ENCODE data around the gene COPB2. TPM values are rescaled to one million over a fixed set of nuclear protein-coding genes. Genes with fewer than 3 reads are reported as not detected.

Gene COPB2
- total and polyA plus RNA-seq, 2 of the 4 experiments (the other 2 are of a cell fraction): 179 to 363 TPM

DNA sequence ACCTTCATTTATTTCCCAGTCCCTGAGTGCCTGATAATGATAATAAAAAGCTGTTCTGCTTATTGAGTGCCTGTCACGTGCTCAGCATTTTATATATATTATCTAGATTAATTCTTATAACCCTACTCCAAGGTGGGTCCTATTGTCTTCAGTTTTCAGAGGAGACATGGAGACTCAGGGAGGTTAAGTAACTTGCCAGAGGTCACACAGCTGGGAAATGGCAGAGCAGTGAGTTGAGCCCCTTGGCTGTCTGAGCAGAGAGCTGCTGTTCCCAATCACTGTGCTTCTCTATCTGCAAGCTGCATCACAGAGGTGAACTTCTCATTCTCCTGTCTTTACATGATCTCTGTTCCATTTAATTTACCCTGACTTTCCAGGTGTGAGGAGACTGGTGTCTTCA, 77.9 kb downstream of the COPB2 start:
- H2BK15ac ChIP-seq (ENCODE audit: low read depth, low read length): peak overlapping the region; percentile 99; the same call in 2 of the 3 replicates
- in situ Hi-C loops (cut with MboI; ENCODE audit: low sequenced_read_pairs) (loop anchor here (10.0 kb wide), 1 partner anchor 187 kb away; no protein-coding TSS in a partner anchor), intact Hi-C loops (cut with micrococcal nuclease) (no loop called here), dilution Hi-C loops (cut with HindIII; ENCODE audit: low sequenced_read_pairs, unreplicated experiment) (no loop called here)
- no peaks in the 10 kb centered on the region for H4K20me1 ChIP-seq (ENCODE audit: insufficient read depth, low read length)
- no peak for TF ChIP-seq POLR2A (IDR thresholded peaks at IDR 0.05; ENCODE audit: low read depth, low read length)
- no peak for TF ChIP-seq RFX5 (IDR thresholded peaks at IDR 0.05; ENCODE audit: low read depth, low read length)
- TF ChIP-seq MAFK (IDR thresholded peaks at IDR 0.05; ENCODE audit: low read depth, low read length): no peak
- TF ChIP-seq NFE2L2 (IDR thresholded peaks at IDR 0.05; ENCODE audit: low read depth, low read length): no peak
- TF ChIP-seq, protein P1, sequence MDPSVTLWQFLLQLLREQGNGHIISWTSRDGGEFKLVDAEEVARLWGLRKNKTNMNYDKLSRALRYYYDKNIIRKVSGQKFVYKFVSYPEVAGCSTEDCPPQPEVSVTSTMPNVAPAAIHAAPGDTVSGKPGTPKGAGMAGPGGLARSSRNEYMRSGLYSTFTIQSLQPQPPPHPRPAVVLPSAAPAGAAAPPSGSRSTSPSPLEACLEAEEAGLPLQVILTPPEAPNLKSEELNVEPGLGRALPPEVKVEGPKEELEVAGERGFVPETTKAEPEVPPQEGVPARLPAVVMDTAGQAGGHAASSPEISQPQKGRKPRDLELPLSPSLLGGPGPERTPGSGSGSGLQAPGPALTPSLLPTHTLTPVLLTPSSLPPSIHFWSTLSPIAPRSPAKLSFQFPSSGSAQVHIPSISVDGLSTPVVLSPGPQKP (IDR thresholded peaks at IDR 0.05; ENCODE audit: borderline replicate concordance, low read depth, low read length): no peak
- TF ChIP-seq, protein P2, sequence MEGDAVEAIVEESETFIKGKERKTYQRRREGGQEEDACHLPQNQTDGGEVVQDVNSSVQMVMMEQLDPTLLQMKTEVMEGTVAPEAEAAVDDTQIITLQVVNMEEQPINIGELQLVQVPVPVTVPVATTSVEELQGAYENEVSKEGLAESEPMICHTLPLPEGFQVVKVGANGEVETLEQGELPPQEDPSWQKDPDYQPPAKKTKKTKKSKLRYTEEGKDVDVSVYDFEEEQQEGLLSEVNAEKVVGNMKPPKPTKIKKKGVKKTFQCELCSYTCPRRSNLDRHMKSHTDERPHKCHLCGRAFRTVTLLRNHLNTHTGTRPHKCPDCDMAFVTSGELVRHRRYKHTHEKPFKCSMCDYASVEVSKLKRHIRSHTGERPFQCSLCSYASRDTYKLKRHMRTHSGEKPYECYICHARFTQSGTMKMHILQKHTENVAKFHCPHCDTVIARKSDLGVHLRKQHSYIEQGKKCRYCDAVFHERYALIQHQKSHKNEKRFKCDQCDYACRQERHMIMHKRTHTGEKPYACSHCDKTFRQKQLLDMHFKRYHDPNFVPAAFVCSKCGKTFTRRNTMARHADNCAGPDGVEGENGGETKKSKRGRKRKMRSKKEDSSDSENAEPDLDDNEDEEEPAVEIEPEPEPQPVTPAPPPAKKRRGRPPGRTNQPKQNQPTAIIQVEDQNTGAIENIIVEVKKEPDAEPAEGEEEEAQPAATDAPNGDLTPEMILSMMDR (conservative IDR thresholded peaks at IDR 0.05; ENCODE audit: low read depth, low read length): no peak
- WGBS, 2 experiments (ENCODE audit: extremely low coverage in 2 of 2, insufficient read length in 1 of 2): no CpG with 5 or more reads among the region's 1 CpG
- peak overlapping the region; percentile 58 for H2BK5ac ChIP-seq (ENCODE audit: low read depth, low read length, poor library complexity, severe bottlenecking)
- peak overlapping the region; percentile 96 for H3K4ac ChIP-seq (ENCODE audit: low read depth, low read length)
- H3K56ac ChIP-seq (ENCODE audit: extremely low read depth, insufficient read depth, low read length): no peak overlapping the region
- no TSS peak for BruUV-seq (replicated peaks)
- no peak for DNase-seq
- H2AK9ac ChIP-seq (replicated peaks; ENCODE audit: low read depth, low read length, poor library complexity): no peak overlapping the region
- H2AFZ ChIP-seq (replicated peaks; ENCODE audit: low read length, poor library complexity): no peak overlapping the region
- POLR2A ChIA-PET (ENCODE audit: unreplicated experiment): no interaction called here
- H4K8ac ChIP-seq (ENCODE audit: low read depth in 2 of 2, low read length in 2 of 2): peak overlapping the region in 1 of 2 experiments; percentile 41; a peak in 1 of 4 replicates
- H3K4me3 ChIP-seq (ENCODE audit: insufficient read depth, low read depth, low read length): no peak overlapping the region
- H4K5ac ChIP-seq (ENCODE audit: low read depth, low read length): no peak overlapping the region
- H3K23ac ChIP-seq (ENCODE audit: low read depth, low read length): peak overlapping the region; percentile 56; the same call in 1 of the 2 replicates
- H3K27ac ChIP-seq (ENCODE audit: insufficient read depth, low read length): no peak overlapping the region
- H2AK5ac ChIP-seq (ENCODE audit: low read depth, low read length): peak overlapping the region; percentile 96; the same call in 1 of the 2 replicates
- CTCF ChIA-PET: no interaction called here
- peak overlapping the region; percentile 96 for H2BK120ac ChIP-seq (ENCODE audit: low read depth, low read length)
- peaks cover 46% of the 10 kb centered on the region for H3K9me1 ChIP-seq (ENCODE audit: insufficient read depth, low read length)
- H3K18ac ChIP-seq (ENCODE audit: low read depth, low read length): peak overlapping the region; percentile 93; the same call in 1 of the 2 replicates
- H4K91ac ChIP-seq (ENCODE audit: insufficient read depth, low read depth, low read length): peak overlapping the region; percentile 98; the same call in 1 of the 2 replicates
- no peaks in the 10 kb centered on the region for H3K9me3 ChIP-seq (ENCODE audit: control insufficient read depth, insufficient read depth, low read length)
- H3K36me3 ChIP-seq (ENCODE audit: control insufficient read depth, insufficient read depth, low read length): no peaks in the 10 kb centered on the region
- no peaks in the 10 kb centered on the region; a peak in 1 of 4 replicates for H3K79me1 ChIP-seq (ENCODE audit: low read depth in 1 of 2, low read length in 2 of 2)
- no peak overlapping the region for H3K9ac ChIP-seq (ENCODE audit: low read depth, low read length)
- no peaks in the 10 kb centered on the region; the same call in 1 of the 2 replicates for H3K27me3 ChIP-seq (ENCODE audit: control insufficient read depth, insufficient read depth, low read length)
- peak overlapping the region; percentile 57 for H3K14ac ChIP-seq (replicated peaks; ENCODE audit: low read depth, low read length)
- ATAC-seq (ENCODE audit: low read depth): no peak
- peak overlapping the region; percentile 94 for H2BK20ac ChIP-seq (ENCODE audit: low read depth, low read length)
- H3K4me1 ChIP-seq (ENCODE audit: control insufficient read depth, insufficient read depth, low read length): peaks cover 31% of the 10 kb centered on the region
- H3K4me2 ChIP-seq (ENCODE audit: low read depth, low read length): no peak overlapping the region
